ENCODE results near the gene AASDH.

DNA sequence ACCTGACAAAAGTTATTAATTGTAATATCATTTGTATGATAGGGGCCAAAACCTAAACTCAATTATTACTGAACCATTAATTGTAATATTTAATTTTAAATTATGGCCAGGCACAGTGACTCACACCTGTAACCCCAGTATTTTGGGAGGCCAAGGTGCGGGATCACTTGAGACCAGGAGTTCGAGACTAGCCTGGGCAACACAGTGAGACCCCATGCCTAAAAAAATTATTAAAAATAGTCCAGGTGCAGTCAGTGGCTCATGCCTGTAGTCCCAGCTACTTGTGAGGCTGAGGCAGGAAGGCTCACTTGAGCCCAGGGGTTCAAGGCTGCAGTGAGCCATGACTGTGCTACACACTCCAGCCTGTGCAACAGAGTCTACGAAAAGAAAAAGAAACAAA, 30.1 kb upstream of the AASDH start:
- no peak for TF ChIP-seq POLR2A (IDR thresholded peaks at IDR 0.05; ENCODE audit: low read length)
- no peak for TF ChIP-seq GATA1 (IDR thresholded peaks at IDR 0.05; ENCODE audit: low read depth, low read length)
